GM15510 (cell line): Measurements from ENCODE around the gene IL3.

Experiments
- POLR2A ChIP-seq: IDR thresholded peaks from 3 replicates; pipeline ENCODE4 v1.6.1; 2011; ENCODE audit warnings: borderline replicate concordance; ENCODE audit not compliant: insufficient read length; ENCODE audit errors: extremely low read depth

The IL3 gene

GRCh38 chr5:132099905-132100304, 39.5 kb downstream of the IL3 start:
- TF ChIP-seq POLR2A, result no peak

GRCh38 chr5:132100672-132101261, 40.3 kb downstream of the IL3 start:
- TF ChIP-seq POLR2A, result no peak

GRCh38 chr5:132101385-132101880, 41.0 kb downstream of the IL3 start:
- TF ChIP-seq POLR2A, result no peak

- no peak for TF ChIP-seq POLR2A
These were observed 41.7 kb downstream of the IL3 start for GRCh38 chr5:132102101-132102701.

- TF ChIP-seq POLR2A, result no peak
These were observed 42.5 kb downstream of the IL3 start for GRCh38 chr5:132102944-132103331.

GRCh38 chr5:132103332-132103951, 43.0 kb downstream of the IL3 start:
- no peak for TF ChIP-seq POLR2A

GRCh38 chr5:132103969-132104391, 43.5 kb downstream of the IL3 start:
- TF ChIP-seq POLR2A, result no peak

GRCh38 chr5:132104556-132104955, 44.1 kb downstream of the IL3 start:
- no peak for TF ChIP-seq POLR2A

- no peak for TF ChIP-seq POLR2A
These were observed 45.2 kb downstream of the IL3 start for GRCh38 chr5:132105688-132106087.

GRCh38 chr5:132109494-132110053, 49.1 kb downstream of the IL3 start:
- no peak for TF ChIP-seq POLR2A

- TF ChIP-seq POLR2A, result no peak
These were observed 49.7 kb downstream of the IL3 start for GRCh38 chr5:132110195-132110594.

- TF ChIP-seq POLR2A, result no peak
These were observed 50.5 kb downstream of the IL3 start for GRCh38 chr5:132110930-132111329.

- no peak for TF ChIP-seq POLR2A
These were observed 51.7 kb downstream of the IL3 start for GRCh38 chr5:132112111-132112510.
